HepG2 (cell line): ENCODE results near the gene ZNF48. TPM values are rescaled to one million over a fixed set of nuclear protein-coding genes. Genes with fewer than 3 reads are reported as not detected.

ENCODE experiments used
- BHLHE40 ChIP-seq: IDR thresholded peaks from 2 replicates; pipeline ENCODE4 v1.6.1; 2011; ENCODE audit warnings: low read length, improper control_type of control experiment
- KAT7 ChIP-seq: IDR thresholded peaks from 2 replicates; pipeline ENCODE4 v1.6.1; 2018; ENCODE audit warnings: borderline replicate concordance, missing compliant biosample characterization
- PHF20 ChIP-seq: sonication (generic); formaldehyde crosslinking; IDR thresholded peaks from 2 replicates; pipeline ENCODE4 v1.5.0; 2020; ENCODE audit warnings: mild to moderate bottlenecking, missing genetic modification reagents
- SOX6 ChIP-seq, 2 experiments: fragments of 450-650 bp in 1 of 2; sonication (generic) in 1 of 2; formaldehyde crosslinking in 1 of 2; IDR thresholded peaks; 2 replicates each; pipeline versions ENCODE4 v1.4.0 to v1.6.1; 2017 to 2020; ENCODE audit warnings: antibody characterized with exemption in 1 of 2, mild to moderate bottlenecking in 1 of 2, missing genetic modification reagents in 1 of 2
- ZMYM2 ChIP-seq: sonication (generic); formaldehyde crosslinking; IDR thresholded peaks from 2 replicates; pipeline ENCODE4 v1.8.0; 2022; ENCODE audit warnings: mild to moderate bottlenecking, missing genetic modification reagents
- ZNF33B ChIP-seq: sonication (generic); formaldehyde crosslinking; IDR thresholded peaks from 2 replicates; pipeline ENCODE4 v1.5.1; 2020; ENCODE audit warnings: mild to moderate bottlenecking, missing genetic modification reagents
- ZNF510 ChIP-seq: sonication (generic); formaldehyde crosslinking; IDR thresholded peaks from 2 replicates; pipeline ENCODE4 v1.4.0; 2020; ENCODE audit warnings: low read depth, mild to moderate bottlenecking, missing genetic modification reagents
- ZNF547 ChIP-seq: sonication (generic); formaldehyde crosslinking; IDR thresholded peaks from 2 replicates; pipeline ENCODE4 v1.5.1; 2020; ENCODE audit warnings: mild to moderate bottlenecking, missing genetic modification reagents
- ZNF670 ChIP-seq: sonication (generic); formaldehyde crosslinking; IDR thresholded peaks from 2 replicates; pipeline ENCODE4 v1.8.0; 2022; ENCODE audit warnings: mild to moderate bottlenecking, missing genetic modification reagents, borderline replicate concordance
- polyA plus RNA-seq, 8 experiments: library from polyadenylated mRNA; depleted of rRNA in 3 of 8; stranded (reverse) in 7 of 8; unstranded in 1 of 8; fragments of >200 nt; fragmentation: Illumina TruSeq in 4 of 8; extraction: Trizol in 4 of 8; gene quantifications; 2 replicates each; pipeline versions ENCODE4 v1.2.1 to v1.2.3, GENCODE V29; 2011 to 2016; ENCODE audit warnings: low read depth in 4 of 8, missing spikeins in 1 of 8, mixed read lengths in 1 of 8; ENCODE audit not compliant: insufficient read depth in 1 of 8
- total RNA-seq, 5 experiments: library from RNA; depleted of rRNA; stranded (reverse); fragments of >200 nt; fragmentation: Illumina TruSeq; extraction: Trizol; gene quantifications; 2 replicates each; pipeline ENCODE4 v1.2.3, GENCODE V29; 2016; ENCODE audit warnings: low read depth in 1 of 5
- TF ChIP-seq, protein P1 (sequence below): sonication (generic); formaldehyde crosslinking; IDR thresholded peaks from 2 replicates; pipeline ENCODE4 v1.4.0; 2020; ENCODE audit warnings: mild to moderate bottlenecking, missing genetic modification reagents
- TF ChIP-seq, protein P2 (sequence below): sonication (generic); formaldehyde crosslinking; IDR thresholded peaks from 2 replicates; pipeline ENCODE4 v1.9.0; 2021; ENCODE audit warnings: missing genetic modification reagents, mild to moderate bottlenecking, borderline replicate concordance
- TF ChIP-seq, protein P3 (sequence below): sonication (generic); formaldehyde crosslinking; IDR thresholded peaks from 2 replicates; pipeline ENCODE4 v1.4.0; 2020; ENCODE audit warnings: missing genetic modification reagents, borderline replicate concordance
- TF ChIP-seq, protein P4 (sequence below): sonication (generic); formaldehyde crosslinking; IDR thresholded peaks from 2 replicates; pipeline ENCODE4 v1.4.0; 2020; ENCODE audit warnings: mild to moderate bottlenecking, missing genetic modification reagents
- TF ChIP-seq, protein P5 (sequence below): sonication (generic); formaldehyde crosslinking; IDR thresholded peaks from 2 replicates; pipeline ENCODE4 v1.8.0; 2022; ENCODE audit warnings: mild to moderate bottlenecking, missing genetic modification reagents, moderate library complexity

The ZNF48 gene
- total and polyA plus RNA-seq, 2 of the 13 experiments (the other 11 are each of a cell fraction or from before 2014, with no cell fraction given), result 9.9 to 12.3 TPM

DNA sequence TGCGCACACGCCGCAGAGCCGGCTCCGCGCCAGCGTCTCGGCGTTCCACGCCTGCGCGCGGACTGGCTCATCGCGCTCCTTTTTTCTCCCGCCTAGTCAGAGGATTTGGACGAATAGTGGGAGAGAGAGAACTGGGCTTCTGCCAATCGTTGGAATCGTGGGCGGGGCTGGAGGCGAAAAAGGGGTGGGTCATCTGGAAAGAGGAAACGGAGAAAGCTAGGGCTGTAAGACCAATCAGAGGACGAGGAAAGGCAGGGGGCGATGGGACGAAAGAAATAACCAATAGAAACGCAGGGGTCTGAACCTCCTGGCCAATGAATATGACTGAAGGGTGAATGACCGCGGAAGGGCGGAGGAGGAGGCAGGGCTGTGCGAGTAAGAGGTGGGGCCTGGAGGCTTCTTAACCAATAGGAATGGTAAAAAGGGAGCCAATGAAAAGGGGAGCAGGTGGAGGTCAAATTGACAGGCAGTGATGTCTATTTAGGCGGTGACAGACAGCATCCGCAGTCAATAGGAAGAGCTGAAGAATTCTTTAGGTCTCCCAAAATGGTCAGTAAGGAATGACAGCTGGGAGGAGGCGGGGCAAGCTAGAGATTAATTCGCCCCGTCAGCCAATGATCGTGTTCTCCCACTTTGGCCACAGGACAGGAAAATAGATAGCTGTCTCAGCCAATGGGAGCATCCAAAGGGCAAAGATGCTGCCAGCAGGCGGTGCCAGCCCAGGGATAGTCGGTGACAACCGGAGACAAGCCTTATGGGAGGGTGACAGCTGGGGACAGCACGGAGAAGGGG is 24.6 kb upstream of the ZNF48 start, which contains the start of gene TBC1D10B (continued):
- TF ChIP-seq ZMYM2 (CRISPR knock-in tag) (no peak), BHLHE40 (no peak), ZNF670 (no peak), KAT7 (CRISPR knock-in tag) (no peak), PHF20 (CRISPR knock-in tag) (no peak; the same call in 1 of the 2 replicates), ZNF33B (CRISPR knock-in tag) (no peak), ZNF547 (CRISPR knock-in tag) (no peak), SOX6 (IDR thresholded peaks at IDR 0.05) (no peak), SOX6 (CRISPR knock-in tag; IDR thresholded peaks at IDR 0.05) (peak; percentile 19; the same call in 1 of the 2 replicates), ZNF510 (CRISPR knock-in tag) (no peak)
- TF ChIP-seq, protein P1, sequence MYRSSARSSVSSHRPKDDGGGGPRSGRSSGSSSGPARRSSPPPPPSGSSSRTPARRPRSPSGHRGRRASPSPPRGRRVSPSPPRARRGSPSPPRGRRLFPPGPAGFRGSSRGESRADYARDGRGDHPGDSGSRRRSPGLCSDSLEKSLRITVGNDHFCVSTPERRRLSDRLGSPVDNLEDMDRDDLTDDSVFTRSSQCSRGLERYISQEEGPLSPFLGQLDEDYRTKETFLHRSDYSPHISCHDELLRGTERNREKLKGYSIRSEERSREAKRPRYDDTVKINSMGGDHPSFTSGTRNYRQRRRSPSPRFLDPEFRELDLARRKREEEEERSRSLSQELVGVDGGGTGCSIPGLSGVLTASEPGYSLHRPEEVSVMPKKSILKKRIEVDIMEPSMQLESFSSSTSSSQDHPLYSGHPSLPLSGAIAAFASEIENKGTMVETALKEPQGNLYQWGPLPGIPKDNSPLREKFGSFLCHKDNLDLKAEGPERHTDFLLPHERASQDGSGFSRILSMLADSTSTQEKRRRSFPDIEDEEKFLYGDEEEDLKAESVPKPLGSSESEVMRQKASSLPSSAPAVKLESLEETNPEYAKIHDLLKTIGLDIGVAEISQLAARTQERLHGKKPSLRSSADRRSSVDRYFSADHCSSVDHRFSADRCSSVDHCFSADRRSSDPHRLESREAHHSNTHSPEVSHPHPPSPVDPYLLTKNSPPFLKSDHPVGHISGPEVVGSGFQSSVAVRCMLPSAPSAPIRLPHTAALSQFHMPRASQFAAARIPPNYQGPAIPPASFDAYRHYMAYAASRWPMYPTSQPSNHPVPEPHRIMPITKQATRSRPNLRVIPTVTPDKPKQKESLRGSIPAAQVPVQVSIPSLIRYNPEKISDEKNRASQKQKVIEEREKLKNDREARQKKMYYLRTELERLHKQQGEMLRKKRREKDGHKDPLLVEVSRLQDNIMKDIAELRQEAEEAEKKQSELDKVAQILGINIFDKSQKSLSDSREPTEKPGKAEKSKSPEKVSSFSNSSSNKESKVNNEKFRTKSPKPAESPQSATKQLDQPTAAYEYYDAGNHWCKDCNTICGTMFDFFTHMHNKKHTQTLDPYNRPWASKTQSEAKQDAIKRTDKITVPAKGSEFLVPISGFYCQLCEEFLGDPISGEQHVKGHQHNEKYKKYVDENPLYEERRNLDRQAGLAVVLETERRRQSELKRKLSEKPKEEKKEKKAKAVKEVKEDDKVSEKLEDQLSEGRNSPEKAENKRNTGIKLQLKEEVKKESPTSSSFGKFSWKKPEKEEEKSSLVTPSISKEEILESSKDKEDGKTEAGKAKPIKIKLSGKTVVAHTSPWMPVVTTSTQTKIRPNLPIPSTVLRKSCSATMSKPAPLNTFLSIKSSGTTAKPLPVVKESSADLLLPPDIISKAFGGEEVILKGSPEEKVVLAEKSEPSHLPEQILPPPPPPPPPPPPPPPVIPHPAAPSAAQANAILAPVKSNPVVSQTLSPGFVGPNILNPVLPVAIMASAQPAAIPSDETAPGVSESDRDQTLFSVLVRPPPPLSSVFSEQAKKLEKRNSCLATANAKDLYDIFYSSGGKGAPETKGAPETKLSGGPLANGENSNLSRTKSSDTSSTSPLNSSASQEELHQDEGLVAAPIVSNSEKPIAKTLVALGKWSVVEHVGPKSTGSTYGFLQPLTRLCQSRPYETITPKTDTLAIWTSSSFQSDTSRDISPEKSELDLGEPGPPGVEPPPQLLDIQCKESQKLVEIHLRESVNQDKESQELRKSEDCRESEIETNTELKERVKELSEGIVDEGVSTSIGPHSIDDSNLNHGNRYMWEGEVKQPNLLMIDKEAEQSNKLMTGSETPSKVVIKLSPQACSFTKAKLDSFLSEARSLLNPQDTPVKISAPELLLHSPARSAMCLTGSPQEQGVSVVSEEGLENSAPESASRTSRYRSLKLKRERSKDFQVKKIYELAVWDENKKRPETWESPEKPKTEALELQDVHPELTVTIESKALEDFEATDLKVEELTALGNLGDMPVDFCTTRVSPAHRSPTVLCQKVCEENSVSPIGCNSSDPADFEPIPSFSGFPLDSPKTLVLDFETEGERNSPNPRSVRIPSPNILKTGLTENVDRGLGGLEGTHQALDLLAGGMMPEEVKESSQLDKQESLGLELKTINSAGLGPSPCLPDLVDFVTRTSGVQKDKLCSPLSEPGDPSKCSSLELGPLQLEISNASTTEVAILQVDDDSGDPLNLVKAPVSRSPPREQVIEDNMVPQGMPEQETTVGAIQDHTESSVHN (CRISPR knock-in tag), result no peak
- TF ChIP-seq, protein P2, sequence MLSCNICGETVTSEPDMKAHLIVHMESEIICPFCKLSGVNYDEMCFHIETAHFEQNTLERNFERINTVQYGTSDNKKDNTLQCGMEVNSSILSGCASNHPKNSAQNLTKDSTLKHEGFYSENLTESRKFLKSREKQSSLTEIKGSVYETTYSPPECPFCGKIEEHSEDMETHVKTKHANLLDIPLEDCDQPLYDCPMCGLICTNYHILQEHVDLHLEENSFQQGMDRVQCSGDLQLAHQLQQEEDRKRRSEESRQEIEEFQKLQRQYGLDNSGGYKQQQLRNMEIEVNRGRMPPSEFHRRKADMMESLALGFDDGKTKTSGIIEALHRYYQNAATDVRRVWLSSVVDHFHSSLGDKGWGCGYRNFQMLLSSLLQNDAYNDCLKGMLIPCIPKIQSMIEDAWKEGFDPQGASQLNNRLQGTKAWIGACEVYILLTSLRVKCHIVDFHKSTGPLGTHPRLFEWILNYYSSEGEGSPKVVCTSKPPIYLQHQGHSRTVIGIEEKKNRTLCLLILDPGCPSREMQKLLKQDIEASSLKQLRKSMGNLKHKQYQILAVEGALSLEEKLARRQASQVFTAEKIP, result no peak
- TF ChIP-seq, protein P3, sequence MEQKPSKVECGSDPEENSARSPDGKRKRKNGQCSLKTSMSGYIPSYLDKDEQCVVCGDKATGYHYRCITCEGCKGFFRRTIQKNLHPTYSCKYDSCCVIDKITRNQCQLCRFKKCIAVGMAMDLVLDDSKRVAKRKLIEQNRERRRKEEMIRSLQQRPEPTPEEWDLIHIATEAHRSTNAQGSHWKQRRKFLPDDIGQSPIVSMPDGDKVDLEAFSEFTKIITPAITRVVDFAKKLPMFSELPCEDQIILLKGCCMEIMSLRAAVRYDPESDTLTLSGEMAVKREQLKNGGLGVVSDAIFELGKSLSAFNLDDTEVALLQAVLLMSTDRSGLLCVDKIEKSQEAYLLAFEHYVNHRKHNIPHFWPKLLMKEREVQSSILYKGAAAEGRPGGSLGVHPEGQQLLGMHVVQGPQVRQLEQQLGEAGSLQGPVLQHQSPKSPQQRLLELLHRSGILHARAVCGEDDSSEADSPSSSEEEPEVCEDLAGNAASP (CRISPR knock-in tag), result peak; percentile 67; the same call in 1 of the 2 replicates
- TF ChIP-seq, protein P4, sequence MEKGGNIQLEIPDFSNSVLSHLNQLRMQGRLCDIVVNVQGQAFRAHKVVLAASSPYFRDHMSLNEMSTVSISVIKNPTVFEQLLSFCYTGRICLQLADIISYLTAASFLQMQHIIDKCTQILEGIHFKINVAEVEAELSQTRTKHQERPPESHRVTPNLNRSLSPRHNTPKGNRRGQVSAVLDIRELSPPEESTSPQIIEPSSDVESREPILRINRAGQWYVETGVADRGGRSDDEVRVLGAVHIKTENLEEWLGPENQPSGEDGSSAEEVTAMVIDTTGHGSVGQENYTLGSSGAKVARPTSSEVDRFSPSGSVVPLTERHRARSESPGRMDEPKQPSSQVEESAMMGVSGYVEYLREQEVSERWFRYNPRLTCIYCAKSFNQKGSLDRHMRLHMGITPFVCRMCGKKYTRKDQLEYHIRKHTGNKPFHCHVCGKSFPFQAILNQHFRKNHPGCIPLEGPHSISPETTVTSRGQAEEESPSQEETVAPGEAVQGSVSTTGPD (CRISPR knock-in tag), result no peak
- TF ChIP-seq, protein P5, sequence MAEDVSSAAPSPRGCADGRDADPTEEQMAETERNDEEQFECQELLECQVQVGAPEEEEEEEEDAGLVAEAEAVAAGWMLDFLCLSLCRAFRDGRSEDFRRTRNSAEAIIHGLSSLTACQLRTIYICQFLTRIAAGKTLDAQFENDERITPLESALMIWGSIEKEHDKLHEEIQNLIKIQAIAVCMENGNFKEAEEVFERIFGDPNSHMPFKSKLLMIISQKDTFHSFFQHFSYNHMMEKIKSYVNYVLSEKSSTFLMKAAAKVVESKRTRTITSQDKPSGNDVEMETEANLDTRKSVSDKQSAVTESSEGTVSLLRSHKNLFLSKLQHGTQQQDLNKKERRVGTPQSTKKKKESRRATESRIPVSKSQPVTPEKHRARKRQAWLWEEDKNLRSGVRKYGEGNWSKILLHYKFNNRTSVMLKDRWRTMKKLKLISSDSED, result no peak
